ENCODE measurements around the gene TXLNB.

- TF ChIP-seq CTCF (IDR thresholded peaks at IDR 0.05) (no peak), EP300 (IDR thresholded peaks at IDR 0.05) (no peak), POLR2A (IDR thresholded peaks at IDR 0.05) (no peak), POLR2AphosphoS5 (IDR thresholded peaks at IDR 0.05) (no peak)
Observed at GRCh38 chr6:139201378-139201777, 90.4 kb downstream of the TXLNB start.

Measured in upper lobe of left lung (tissue), 4 donors.